Cardiac fibroblast (primary cell): ENCODE results near the gene UBE2E3.
"Not testable (repeated sequence)": the region's sequence is repeated elsewhere in the genome, so short reads cannot be mapped to it uniquely, and the experiment has no call there.

Experiments used
- DNase-seq, 2 donors: peaks; one replicate each; pipeline versions ENCODE4 v3.0.0 to v3.0.0-alpha.2; 2010; ENCODE audit warnings: low read depth in 2 of 2
- H3K4me3 ChIP-seq, 2 donors: replicated peaks in 1 of 2; 1 replicate in 1 of 2; 2 replicates in 1 of 2; pipeline ENCODE4 v1.5.1; 2011; ENCODE audit warnings: low read depth in 2 of 2, low read length in 2 of 2, mild to moderate bottlenecking in 2 of 2, moderate library complexity in 1 of 2
- CTCF ChIP-seq: IDR thresholded peaks from one replicate; pipeline ENCODE4 v1.5.1; 2011; ENCODE audit warnings: low read depth, mild to moderate bottlenecking, low read length, inconsistent platforms

The UBE2E3 gene

GRCh38 chr2:181038796-181039195 lies 58.4 kb downstream of the UBE2E3 start:
- no peak overlapping the region for H3K4me3 ChIP-seq
- TF ChIP-seq CTCF, result no peak
- no peak for DNase-seq

- not testable (repeated sequence) for DNase-seq, H3K4me3 ChIP-seq
These were observed 60.4 kb downstream of the UBE2E3 start for GRCh38 chr2:181040839-181041238.

GRCh38 chr2:181041661-181042060 lies 61.3 kb downstream of the UBE2E3 start:
- DNase-seq, result no peak
- TF ChIP-seq CTCF, result no peak
- no peak overlapping the region for H3K4me3 ChIP-seq

GRCh38 chr2:181042706-181043105 lies 62.3 kb downstream of the UBE2E3 start:
- DNase-seq, result no peak
- TF ChIP-seq CTCF, result no peak
- no peak overlapping the region for H3K4me3 ChIP-seq

- H3K4me3 ChIP-seq, result no peak overlapping the region
- no peak for DNase-seq
- TF ChIP-seq CTCF, result no peak
These were observed 66.4 kb downstream of the UBE2E3 start for GRCh38 chr2:181046833-181047232.

- TF ChIP-seq CTCF, result no peak
- DNase-seq, result no peak
- H3K4me3 ChIP-seq, result no peak overlapping the region
These were observed 67.4 kb downstream of the UBE2E3 start for GRCh38 chr2:181047829-181048228.

GRCh38 chr2:181051861-181052522 lies 71.6 kb downstream of the UBE2E3 start:
- TF ChIP-seq CTCF, result no peak
- no peak overlapping the region for H3K4me3 ChIP-seq
- no peak for DNase-seq
